ENCODE measurements around the gene MAST4.

MAST4 gene

DNA sequence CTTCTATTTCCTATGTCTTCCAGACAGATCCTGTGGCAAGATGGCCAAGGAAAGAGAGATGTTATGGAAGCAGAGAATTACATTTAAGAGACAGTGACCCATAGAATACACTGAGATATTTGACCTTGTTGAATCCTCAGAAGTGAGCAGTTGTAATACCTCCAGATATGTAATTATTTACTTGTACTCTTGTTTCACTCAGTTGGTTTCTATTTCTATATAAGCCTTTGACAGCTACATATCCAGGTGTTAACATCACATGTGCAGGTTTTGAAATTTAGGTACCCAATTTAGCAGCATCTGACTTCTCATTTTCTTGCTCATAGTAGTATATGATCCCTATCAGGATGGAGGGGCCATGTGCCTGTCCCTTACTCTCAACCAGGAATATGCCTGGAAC is 330.9 kb downstream of the MAST4 start:
- no peak for DNase-seq

DNA sequence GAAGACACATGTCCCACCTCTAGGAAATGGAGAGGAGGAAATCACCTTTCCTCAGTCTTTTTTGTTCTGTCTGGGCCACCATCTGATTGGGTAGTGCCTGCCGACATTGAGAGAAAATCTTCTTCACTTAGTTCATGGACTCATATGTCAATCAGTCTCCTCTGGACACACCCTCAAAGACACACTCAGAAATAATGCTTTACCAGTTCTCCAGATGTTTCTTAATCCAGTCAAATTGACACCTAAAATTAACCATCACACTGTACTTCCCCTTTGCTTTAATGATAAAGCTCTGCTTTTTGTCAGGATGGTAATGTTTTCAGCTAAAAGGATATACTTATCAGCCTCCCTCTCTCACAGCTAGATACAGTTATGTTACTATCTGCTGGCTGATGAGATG is 333.1 kb downstream of the MAST4 start:
- no peak for DNase-seq

DNA sequence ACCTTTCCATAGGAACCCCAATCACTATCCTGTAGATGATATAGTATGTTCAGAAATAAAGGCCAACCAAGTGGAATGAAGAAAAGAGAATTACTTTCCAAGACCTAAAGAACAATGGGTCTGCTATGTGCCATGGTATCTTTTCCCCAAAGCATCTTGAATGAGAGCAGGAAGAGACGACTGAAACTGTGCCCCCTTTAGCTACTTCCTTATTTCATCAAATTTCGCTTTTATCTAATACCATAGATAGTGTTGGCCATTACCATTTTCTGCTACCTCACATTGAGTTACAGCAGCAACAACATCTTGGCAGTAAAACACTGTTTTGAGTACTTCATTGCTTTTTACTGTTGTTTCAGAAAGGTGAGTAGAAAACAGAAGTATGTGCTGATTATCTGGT is 333.8 kb downstream of the MAST4 start:
- no peak for DNase-seq

DNA sequence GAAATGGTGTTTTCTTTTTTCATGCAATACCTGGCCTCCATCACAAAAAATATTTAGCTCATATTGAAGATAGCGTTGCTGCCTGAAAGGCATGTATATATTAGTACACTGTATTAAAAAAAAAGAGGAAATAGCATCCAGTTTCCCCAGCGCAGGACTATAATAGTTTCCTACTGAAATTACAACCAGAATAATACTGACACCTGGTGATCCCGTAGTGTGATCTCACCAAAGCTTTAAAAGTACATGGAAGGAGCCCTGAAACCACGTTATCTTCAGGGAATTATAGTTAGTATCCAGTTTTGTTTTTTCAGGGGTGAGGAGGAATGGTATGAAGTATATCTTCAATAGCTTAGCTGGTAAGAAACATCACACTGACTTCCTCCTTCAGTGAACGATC is 335.5 kb downstream of the MAST4 start:
- no peak for DNase-seq

DNA sequence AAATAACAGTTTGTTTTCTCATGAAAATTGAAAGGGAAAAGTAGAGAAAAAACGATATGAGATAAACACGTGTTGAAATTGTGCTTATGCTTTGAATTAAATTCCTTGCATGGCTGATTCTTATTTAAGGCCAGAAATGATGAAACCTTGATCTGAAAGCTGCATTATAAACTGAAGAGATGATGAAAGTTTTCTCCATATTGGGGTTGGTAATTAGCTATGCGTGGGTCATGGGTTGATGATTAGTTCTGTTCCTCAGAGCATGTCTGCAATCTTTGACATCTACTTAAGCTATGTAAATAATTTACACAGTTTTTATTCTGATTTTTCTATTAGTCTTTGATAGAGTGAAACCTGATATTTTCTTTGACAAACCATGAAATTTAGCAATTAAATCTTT is 336.3 kb downstream of the MAST4 start:
- no peak for DNase-seq

DNA sequence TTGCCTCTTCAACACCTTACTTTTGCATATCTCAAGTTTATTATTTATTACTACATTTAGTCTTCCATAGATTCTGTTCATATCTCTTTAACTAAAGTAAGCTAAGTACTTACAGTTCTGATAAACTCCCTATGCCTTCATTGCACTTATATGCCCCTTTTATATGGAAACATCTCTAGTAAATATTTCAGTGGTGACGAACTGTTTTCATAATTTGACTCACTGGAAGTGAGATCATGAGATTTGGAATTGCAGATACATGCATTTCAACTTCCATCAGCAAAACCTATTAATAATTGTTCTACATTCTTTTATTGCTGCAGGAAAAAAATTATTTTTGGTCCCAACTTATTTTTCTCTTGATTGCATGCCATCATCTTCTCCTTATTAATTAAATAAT is 336.9 kb downstream of the MAST4 start:
- DNase-seq, result no peak

DNA sequence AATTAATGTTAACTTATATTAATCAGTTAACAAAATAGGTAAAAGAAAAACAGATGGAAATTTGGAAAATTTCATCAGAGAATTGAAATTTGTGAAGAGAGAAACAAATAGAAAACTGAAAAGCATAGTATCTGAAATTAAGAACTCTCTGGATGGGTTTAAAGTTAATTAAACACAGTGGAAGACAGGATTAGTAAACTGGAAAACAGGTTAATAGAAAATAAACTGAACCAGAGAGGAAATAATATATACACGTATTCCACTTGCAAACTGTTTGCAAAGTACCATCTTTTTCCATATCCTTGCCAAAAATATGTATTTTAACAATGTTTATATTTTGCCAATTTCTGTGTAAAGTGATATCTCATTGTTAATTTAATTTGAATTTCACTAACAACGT is 342.9 kb downstream of the MAST4 start:
- no peak for DNase-seq

DNA sequence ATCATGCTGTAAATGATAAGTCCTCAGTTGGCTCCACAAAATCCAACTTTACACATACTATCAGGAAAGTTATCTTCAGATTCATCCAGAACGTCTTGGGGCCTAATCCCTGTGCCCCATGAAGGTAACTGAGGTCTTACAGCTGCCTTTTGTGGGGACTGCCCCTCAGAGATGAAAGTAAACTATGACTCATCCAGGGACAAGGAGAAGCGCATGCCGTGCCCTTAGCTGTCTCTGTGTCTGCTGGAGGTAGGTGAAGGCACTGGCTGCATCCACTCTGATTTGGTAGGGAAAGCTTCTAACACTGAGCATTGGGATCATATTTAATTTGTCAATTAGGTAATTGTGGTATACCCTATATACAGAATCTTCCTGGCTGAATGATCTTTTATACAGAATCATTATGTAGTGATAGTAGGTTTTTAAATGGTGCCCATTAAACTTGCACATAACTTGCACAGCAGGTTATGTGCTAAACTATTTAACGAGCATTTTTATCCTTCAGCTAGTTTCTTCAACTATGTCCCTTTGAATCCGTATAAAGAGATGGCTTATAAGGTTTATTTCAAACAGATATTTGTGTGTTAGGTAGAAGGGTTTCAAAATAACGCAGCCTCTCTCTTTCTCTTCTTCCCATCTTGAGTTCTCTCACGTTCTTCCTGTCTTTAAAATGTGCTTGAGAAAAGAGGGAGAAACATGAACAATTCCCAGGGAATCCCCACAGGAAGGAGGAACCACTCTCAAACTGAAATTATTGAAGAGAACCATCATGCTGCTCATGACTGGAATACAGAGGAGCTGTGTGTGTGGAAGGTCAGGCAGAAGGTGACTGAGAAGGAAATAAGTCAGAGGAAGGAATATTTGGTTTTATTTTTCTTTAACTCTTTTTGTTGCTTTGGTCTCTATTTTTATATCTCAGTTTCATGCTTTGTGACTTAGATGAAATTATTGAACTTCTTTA is 349.5 kb downstream of the MAST4 start:
- no peak for DNase-seq

DNA sequence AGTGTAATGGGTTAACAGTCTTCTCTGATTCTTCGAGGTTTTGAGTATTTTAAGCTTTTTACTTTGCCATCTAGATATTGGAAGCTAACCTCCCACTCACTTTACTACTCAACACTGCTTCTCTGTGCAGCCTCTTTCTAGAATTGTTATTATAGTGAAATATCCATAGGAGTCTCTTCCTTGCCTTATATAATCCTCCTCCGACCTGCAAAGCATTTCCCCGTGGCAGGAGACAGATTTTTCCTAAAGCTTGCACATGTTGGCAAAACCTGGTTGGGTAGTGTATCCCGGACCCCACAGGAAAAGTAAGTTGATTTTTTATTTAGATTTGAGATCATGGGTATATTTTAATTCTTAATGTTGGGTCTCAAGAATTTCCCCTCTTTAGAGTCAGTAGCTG is 351.3 kb downstream of the MAST4 start:
- DNase-seq, result no peak

DNA sequence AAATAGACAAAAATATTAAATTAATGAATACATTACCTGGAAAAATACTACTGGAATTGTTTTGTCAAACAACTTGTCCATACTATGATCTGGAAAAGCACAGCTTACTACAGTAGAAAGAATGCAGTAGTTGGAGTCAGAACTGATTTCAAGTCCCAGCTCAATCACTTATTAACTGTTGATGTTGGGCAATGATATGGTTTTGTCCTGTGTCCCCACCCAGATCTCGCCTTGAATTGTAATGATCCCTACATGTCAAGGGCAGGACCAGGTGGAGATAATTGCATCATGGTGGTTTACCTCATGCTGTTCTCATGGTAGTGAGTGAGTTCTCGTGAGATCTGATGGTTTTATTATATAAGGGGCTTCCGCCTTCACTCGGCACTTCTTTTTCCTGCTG is 352.9 kb downstream of the MAST4 start:
- no peak for DNase-seq

DNA sequence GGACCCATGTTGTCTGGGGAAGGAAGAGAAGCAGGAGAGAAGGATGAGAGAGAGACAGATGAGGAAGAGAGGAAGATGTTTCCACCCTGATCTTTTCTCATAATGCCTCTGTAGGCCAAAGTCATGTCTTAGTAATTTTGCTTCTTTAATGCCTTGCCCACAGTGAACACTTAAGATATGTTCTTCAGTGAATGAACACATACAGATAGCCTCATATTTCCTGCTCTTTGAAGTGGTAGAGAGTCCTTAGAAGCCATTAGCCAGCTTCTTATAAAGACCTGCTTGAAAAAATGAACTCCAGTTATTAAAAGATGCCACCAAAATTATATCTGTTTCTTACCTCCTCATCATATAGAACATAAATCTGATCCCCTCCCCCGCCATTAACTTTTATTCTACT is 356.0 kb downstream of the MAST4 start:
- DNase-seq, result no peak

DNA sequence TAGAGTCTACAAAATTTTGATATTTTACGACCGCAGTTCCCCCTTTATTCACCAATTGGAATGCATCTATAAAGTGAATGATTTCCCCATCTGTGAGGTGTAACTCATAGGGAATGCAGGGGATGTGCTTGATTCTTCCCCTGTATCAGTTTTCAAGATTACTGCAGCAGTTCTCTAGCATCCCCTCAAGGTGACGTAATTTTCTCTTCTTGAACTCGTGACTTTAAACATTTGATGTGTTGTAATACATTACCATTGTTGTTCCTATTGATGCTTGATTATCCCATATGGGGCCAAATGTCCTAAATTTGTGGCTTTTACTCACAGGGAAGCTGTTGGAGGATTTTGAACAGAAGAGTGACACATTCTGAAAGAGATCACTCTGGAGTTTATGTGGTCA is 360.2 kb downstream of the MAST4 start:
- no peak for DNase-seq

DNA sequence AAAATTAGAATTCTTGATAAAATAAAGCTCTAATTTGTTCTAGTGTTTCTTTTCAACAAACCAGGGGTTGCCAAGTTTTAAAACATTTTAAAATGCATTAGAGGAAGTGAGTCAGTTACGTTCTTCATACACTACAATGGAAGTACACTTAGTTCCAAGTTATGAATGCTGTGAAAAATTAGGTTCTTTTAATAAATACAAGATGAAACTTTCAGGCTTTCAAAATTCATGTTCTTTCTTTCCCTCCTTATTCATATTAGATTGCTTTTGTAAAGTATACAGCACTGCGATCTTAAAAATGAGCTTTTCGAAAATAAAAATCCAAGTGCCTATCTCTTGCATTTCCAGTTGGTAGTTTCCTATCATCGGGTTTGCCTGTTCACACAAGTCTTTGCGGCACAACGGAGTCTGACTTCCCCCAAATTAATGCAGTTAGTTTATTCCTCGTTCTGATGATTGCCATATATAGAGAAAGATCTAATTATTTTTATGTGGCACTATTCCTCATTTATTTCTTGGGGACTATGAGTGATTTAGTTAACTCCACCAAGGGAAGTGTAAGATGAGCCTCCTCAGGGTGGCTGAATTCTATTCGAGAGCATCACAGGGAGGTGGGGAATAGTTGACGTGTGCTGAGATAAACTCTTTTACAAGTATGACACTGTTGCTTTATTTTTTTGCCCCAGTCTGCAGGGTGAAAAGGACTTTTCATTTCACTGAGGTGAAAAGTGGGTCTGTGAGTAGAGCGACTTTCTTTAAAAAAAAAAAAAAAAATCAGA is 362.2 kb downstream of the MAST4 start:
- DNase-seq, result no peak

DNA sequence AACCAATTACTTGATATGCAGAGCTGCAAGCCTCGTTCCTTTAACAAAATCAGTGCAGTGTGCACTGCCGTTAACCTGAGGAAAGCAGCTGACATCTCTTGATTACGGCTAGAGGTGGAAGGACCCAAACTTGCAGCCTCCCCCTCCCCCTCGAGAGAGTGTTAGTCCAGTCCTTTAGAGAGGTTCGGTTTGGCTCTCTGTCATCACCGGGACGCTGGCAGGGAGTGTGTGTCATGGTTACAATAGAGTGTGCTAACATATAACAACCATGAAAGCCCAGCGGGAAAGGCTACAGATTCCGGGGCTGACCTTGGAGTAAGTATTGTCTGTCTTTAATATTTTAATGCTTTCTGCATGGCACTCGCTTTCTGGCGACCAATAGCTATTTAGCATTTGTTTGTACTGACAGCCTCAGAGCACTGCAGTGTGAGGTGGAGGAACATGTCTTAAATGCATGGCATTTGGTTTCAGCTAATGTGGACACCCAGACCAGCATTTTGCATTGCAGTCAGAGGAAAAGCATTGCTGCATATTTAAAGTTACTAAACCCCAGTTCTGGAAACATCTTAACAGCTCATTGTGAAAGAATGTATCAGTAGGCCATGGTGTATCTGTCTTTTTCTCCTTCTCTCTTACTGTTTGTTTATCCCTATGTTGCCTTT is 362.9 kb downstream of the MAST4 start:
- DNase-seq, result no peak

DNA sequence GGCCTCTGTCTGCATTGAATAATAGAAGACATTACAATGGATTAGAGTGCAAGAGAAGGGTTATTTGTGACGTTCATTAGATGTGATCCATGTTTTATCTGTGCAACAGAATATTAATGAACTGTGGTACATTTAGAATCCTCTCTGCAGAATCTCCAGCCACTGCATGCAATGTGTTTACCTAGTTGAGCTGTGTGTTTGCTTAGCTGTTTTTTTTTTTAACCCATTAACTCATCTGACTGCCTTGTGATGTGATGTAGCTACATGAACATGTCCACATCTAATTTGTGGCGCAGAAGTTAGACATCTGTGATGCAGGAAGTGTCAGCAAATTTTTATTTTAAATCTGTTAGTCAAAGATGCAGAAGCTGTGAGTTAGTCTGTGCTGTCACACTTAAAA is 363.5 kb downstream of the MAST4 start:
- DNase-seq, result no peak

DNA sequence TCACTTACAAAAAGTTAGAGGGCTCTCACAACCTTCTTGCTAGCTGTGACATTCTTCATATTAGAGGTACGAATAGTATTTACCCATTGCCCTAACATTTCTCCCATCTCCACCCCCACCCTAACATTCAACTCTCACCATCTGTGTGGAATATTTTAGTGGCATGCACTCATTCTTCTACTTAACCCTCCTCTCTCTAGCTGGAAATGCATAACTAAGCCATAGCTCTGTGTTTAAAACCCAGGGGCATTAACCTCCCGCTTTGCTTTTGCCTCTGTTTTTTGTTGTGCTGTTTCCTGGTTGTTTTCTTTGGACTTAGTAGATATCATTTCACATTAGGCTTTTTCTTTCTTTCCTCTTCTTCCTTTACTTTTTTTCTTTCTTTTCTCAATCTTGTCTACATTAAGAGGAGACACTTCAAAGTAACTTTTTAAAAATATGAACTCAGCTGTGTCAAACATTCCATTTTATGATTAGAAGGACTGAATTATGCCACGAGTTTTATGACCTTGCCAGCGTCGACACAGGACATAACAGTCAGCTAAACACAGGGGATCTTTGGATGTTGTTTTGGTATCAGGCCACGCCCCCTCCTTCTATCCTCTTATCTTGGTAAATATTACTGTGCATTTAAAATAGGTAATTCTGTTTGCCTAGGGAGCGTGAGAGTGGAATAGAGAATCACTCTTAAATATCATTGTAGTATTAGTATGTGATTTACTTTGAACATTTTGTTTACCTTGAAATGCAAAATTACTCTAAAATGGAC is 364.4 kb downstream of the MAST4 start:
- DNase-seq, result no peak

DNA sequence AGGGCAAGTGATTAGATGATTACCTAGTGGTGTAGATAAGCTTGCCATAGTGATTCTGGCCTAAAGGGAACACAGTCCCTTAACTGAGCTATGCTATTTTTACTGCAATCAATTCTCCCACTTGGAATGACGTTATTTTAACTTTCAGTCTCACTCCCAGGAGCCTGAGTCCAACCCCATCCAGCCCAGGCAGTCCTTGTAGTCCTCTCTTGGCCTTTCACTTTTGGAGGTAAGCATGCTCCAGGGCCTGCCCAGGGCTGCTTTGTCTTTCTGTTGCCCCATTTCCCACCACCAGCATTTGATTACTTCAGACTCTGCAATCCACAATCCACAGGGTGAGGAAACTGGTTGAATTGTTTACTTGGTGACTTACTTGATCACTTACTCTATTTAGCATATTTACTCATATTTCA is 367.4 kb downstream of the MAST4 start:
- no peak for DNase-seq

DNA sequence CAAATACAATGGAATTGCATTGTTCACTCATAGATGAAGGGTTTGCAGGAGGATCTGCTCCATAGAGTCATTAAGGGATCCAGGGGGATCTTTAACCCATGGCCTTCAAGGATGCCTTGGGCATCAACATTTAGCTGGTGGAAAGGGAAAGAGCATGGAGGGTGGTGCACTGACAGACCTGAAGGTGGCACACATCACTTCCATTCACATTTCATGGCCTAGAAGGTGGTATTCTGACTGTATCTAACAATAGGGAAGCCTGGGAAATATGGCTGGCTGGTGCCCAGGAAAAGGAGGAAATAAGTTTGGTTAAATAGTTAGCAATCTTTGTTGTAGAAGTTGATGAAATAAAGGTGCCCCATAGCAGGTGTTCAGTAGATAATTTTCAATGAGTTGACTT is 370.2 kb downstream of the MAST4 start:
- DNase-seq, result no peak

DNA sequence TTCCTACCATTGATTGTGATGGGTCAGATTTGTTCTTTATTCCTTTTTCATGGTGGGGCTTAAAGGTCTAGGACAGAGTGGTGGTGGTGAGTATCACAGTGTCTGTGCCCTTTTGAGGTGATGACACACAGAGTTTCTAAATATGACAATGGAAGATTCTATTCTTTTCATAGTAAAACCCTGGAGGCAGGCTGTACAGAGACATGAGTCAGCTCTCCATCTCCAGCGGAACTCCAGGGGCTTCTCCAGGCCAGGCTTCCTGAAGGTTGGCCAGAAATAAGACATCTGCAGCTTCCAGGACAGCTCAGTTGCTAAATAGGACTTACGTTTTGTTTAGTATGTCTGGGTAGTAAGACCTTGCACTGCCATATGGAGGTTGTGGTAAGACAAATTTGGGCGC is 370.9 kb downstream of the MAST4 start:
- no peak for DNase-seq

DNA sequence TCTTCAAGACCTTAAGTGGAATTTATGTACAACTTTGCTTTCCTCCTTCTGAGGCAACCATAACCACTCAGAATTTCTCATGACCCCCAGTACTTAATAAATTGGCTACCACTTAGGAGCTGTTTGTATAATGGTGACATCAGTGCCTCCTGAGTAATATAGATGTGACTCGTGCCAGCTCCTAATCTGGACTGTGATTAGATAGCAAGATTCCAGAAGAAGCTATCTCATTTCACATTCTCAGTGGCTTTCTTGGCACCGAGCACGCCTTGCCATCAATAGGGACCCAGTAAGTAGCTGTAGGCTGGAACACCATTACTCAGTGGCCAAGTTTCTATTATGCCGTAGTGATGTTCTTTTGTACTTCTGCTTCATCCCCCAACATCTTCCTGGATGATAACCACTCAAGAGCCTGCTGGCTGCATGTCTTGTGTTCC is 371.7 kb downstream of the MAST4 start:
- DNase-seq, result no peak

DNA sequence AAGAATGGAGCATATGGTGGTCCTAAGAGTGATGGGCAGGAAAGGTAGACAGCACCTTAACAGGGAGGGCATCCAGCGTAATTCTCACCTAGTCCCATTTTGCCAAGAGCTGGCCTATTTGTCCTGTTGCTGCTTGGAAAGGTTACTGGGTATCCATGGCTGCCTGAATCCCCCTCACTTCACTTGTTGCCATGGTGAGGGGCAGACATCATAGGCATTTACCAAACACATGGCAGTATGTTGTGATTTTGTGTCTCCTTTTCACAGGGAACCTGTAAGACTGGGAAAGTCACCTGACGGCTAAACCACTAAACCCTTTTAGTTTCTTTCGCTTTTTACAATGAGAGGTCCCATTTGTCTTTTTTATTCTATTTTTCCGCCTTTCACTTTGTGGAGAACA is 373.3 kb downstream of the MAST4 start:
- no peak for DNase-seq

DNA sequence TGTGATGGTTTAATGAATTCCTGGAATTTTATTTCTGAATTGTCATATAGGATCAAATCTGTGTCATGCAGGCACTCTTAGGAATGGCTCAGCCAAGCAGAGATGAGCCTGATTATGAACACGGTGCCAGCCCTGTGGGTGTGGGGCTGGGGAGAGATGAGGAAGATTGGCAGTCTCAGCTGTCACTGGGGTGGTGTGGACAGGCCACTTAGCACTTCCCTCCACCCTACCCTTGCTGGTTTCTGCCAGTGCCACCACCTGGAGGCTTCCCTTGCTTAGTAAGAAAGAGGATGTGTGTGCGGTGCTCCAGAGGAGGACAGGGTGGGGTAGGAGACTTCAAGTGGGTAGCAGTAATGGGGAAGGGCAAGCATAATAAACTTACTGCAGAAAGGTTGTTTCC is 373.8 kb downstream of the MAST4 start:
- no peak for DNase-seq

DNA sequence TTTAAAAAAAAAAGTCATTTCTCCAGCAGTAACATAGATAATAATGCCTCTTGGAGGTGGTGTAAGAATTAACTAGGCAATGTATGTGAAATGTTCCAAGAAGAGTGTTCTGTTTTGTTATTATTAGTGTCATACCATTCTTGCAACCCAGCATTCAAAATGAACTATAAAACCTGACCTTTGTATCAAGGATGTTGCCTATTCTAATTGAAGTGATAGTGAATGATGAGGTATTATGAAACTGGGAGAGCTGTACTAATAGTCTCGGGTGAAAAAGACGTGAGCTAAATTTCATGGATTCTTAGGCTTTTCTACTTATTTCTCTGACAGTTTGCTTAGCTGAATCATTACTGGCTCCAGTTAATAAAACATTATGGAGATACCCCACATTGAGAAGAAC is 375.8 kb downstream of the MAST4 start:
- no peak for DNase-seq
